ENCODE data around the gene FCAR. TPM values are rescaled to one million over a fixed set of nuclear protein-coding genes. Genes with fewer than 3 reads are reported as not detected.
"Not testable (repeated sequence)": the region's sequence is repeated elsewhere in the genome, so short reads cannot be mapped to it uniquely, and the experiment has no call there.

The FCAR gene
- total RNA-seq, 1 experiment from 2014 or later = not detected

DNA sequence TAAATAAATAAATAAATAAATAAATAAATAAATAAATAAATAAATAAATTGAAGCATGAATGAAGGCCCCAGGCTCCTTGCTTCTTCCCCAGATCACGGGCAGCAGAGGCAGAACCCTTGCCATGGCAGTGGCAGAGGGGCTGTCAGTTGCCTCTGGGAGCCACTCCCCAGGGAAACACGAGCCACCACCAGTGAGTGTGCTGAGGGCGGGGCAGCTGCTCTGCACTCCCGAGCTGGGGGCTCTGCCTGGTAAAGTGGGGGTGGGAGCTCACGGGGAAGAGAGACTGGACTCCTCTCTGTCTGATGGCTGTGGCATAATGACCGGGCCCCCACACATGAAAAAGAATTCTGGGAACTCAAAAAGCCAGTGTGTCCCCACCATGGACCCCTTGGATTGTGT, 7.8 kb downstream of the FCAR start:
- H3K79me2 ChIP-seq (ENCODE audit: low read length) = no peaks in the 10 kb centered on the region
- H3K4me2 ChIP-seq (ENCODE audit: low read depth, low read length, poor library complexity, severe bottlenecking) = no peak overlapping the region
- H4K20me1 ChIP-seq (ENCODE audit: insufficient read depth, low read depth, low read length) = no peaks in the 10 kb centered on the region

GRCh38 chr19:54882758-54883157, 8.7 kb downstream of the FCAR start:
- Histone ChIP-seq H3K9me3 (ENCODE audit: low read length) (no peaks in the 10 kb centered on the region), H3K79me2 (ENCODE audit: low read length) (no peaks in the 10 kb centered on the region), H3K4me2 (ENCODE audit: low read depth, low read length, poor library complexity, severe bottlenecking) (no peak overlapping the region), H3K4me3 (ENCODE audit: low read length) (no peak overlapping the region), H3K27ac (ENCODE audit: low read length) (no peak overlapping the region), H4K20me1 (ENCODE audit: insufficient read depth, low read depth, low read length) (no peaks in the 10 kb centered on the region), H3K9ac (ENCODE audit: low read length) (no peak overlapping the region), H3K4me1 (ENCODE audit: low read length) (no peaks in the 10 kb centered on the region), H3K27me3 (ENCODE audit: low read length) (no peaks in the 10 kb centered on the region), H3K9me2 (replicated peaks; ENCODE audit: insufficient read depth, low read length) (no peaks in the 10 kb centered on the region), H2AFZ (ENCODE audit: low read length) (no peak overlapping the region), H3K36me3 (ENCODE audit: insufficient read depth, low read length) (no peaks in the 10 kb centered on the region)
- DNase-seq = peak; percentile 50

More for the DNA sequence above, 7.8 kb downstream of the FCAR start:
- H2AFZ ChIP-seq (ENCODE audit: low read length) = no peak overlapping the region
- H3K36me3 ChIP-seq (ENCODE audit: insufficient read depth, low read length) = no peaks in the 10 kb centered on the region
- no peak for DNase-seq
- H3K4me3 ChIP-seq (ENCODE audit: low read length) = no peak overlapping the region
- H3K27ac ChIP-seq (ENCODE audit: low read length) = no peak overlapping the region
- H3K4me1 ChIP-seq (ENCODE audit: low read length) = no peaks in the 10 kb centered on the region
- no peaks in the 10 kb centered on the region for H3K27me3 ChIP-seq (ENCODE audit: low read length)
- H3K9ac ChIP-seq (ENCODE audit: low read length) = no peak overlapping the region
- no peaks in the 10 kb centered on the region for H3K9me3 ChIP-seq (ENCODE audit: low read length)
- no peaks in the 10 kb centered on the region for H3K9me2 ChIP-seq (replicated peaks; ENCODE audit: insufficient read depth, low read length)

GRCh38 chr19:54883228-54883627, 9.2 kb downstream of the FCAR start:
- Histone ChIP-seq H3K4me2 (ENCODE audit: low read depth, low read length, poor library complexity, severe bottlenecking) (no peak overlapping the region), H2AFZ (ENCODE audit: low read length) (no peak overlapping the region)

DNA sequence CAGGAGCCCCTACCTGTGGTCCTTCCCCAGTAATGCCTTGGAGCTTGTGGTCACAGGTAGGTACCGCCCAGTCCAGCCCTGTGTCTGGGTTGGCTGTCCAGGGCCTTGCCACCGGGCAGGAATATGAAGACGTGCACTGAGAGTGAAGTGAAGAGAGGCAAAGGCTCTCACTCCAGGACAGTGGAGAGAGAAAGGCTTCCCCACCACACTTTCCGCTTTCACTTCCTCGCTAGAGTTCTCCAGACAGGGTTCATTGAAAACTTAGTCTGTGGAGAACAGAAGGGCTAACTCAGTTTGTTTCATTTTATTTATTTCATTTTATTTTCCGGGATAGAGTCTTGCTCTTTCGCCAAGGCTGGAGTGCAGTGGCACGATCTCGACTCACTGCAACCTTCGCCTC, 14.2 kb downstream of the FCAR start:
- H3K9me3 ChIP-seq (ENCODE audit: low read length) = no peaks in the 10 kb centered on the region
- no peaks in the 10 kb centered on the region for H3K79me2 ChIP-seq (ENCODE audit: low read length)
- H3K9ac ChIP-seq (ENCODE audit: low read length) = no peak overlapping the region
- no peak overlapping the region for H2AFZ ChIP-seq (ENCODE audit: low read length)
- peak; percentile 40 for DNase-seq
- H3K36me3 ChIP-seq (ENCODE audit: insufficient read depth, low read length) = no peaks in the 10 kb centered on the region
- H3K9me2 ChIP-seq (replicated peaks; ENCODE audit: insufficient read depth, low read length) = no peaks in the 10 kb centered on the region
- no peaks in the 10 kb centered on the region for H3K4me1 ChIP-seq (ENCODE audit: low read length)
- H3K27me3 ChIP-seq (ENCODE audit: low read length) = no peaks in the 10 kb centered on the region
- H4K20me1 ChIP-seq (ENCODE audit: insufficient read depth, low read depth, low read length) = no peaks in the 10 kb centered on the region
- H3K27ac ChIP-seq (ENCODE audit: low read length) = no peak overlapping the region
- H3K4me2 ChIP-seq (ENCODE audit: low read depth, low read length, poor library complexity, severe bottlenecking) = no peak overlapping the region
- no peak overlapping the region for H3K4me3 ChIP-seq (ENCODE audit: low read length)

More at GRCh38 chr19:54883228-54883627, 9.2 kb downstream of the FCAR start:
- DNase-seq = peak; percentile 26
- H3K9me2 ChIP-seq (replicated peaks; ENCODE audit: insufficient read depth, low read length) = no peaks in the 10 kb centered on the region
- no peaks in the 10 kb centered on the region for H3K27me3 ChIP-seq (ENCODE audit: low read length)
- no peaks in the 10 kb centered on the region for H3K9me3 ChIP-seq (ENCODE audit: low read length)
- no peaks in the 10 kb centered on the region for H3K79me2 ChIP-seq (ENCODE audit: low read length)
- no peak overlapping the region for H3K4me3 ChIP-seq (ENCODE audit: low read length)
- no peaks in the 10 kb centered on the region for H3K4me1 ChIP-seq (ENCODE audit: low read length)
- H3K27ac ChIP-seq (ENCODE audit: low read length) = no peak overlapping the region
- no peaks in the 10 kb centered on the region for H4K20me1 ChIP-seq (ENCODE audit: insufficient read depth, low read depth, low read length)
- no peaks in the 10 kb centered on the region for H3K36me3 ChIP-seq (ENCODE audit: insufficient read depth, low read length)
- no peak overlapping the region for H3K9ac ChIP-seq (ENCODE audit: low read length)

GRCh38 chr19:54889566-54889965, 15.5 kb downstream of the FCAR start:
- H3K9me2 ChIP-seq (replicated peaks; ENCODE audit: insufficient read depth, low read length) = no peaks in the 10 kb centered on the region
- H3K27ac ChIP-seq (ENCODE audit: low read length) = no peak overlapping the region
- no peak overlapping the region for H3K4me2 ChIP-seq (ENCODE audit: low read depth, low read length, poor library complexity, severe bottlenecking)
- H3K4me3 ChIP-seq (ENCODE audit: low read length) = no peak overlapping the region
- no peaks in the 10 kb centered on the region for H3K36me3 ChIP-seq (ENCODE audit: insufficient read depth, low read length)
- H3K9me3 ChIP-seq (ENCODE audit: low read length) = no peaks in the 10 kb centered on the region
- H4K20me1 ChIP-seq (ENCODE audit: insufficient read depth, low read depth, low read length) = no peaks in the 10 kb centered on the region
- H3K27me3 ChIP-seq (ENCODE audit: low read length) = no peaks in the 10 kb centered on the region
- DNase-seq = no peak
- H3K9ac ChIP-seq (ENCODE audit: low read length) = no peak overlapping the region
- no peak overlapping the region for H2AFZ ChIP-seq (ENCODE audit: low read length)
- no peaks in the 10 kb centered on the region for H3K4me1 ChIP-seq (ENCODE audit: low read length)
- H3K79me2 ChIP-seq (ENCODE audit: low read length) = no peaks in the 10 kb centered on the region

DNA sequence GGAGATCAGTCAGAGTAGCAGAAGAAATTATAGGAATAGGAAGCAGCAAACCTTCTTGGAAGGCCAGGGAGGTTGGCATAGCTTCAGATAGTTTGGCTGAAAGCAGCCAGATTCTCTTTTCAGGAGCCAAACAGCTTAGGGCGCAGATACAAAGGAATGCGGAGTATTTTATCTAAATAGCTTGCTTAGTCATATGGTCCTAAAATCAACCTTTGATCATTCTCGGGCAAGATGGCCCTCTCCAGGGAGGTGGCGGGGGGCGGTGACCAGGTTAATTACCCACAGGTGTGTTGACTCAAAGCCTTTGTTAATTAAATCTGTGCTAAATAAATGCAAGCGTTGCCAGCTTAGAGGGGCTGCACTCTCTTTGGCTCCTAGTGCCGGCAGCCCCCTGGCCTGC, 19.4 kb downstream of the FCAR start:
- no peak overlapping the region for H3K4me3 ChIP-seq (ENCODE audit: low read length)
- no peak overlapping the region for H2AFZ ChIP-seq (ENCODE audit: low read length)
- H3K79me2 ChIP-seq (ENCODE audit: low read length) = no peaks in the 10 kb centered on the region
- no peaks in the 10 kb centered on the region for H3K4me1 ChIP-seq (ENCODE audit: low read length)
- no peak overlapping the region for H3K27ac ChIP-seq (ENCODE audit: low read length)
- no peak for DNase-seq
- no peak overlapping the region for H3K4me2 ChIP-seq (ENCODE audit: low read depth, low read length, poor library complexity, severe bottlenecking)
- no peak overlapping the region for H3K9ac ChIP-seq (ENCODE audit: low read length)
- no peaks in the 10 kb centered on the region for H3K27me3 ChIP-seq (ENCODE audit: low read length)
- H3K9me3 ChIP-seq (ENCODE audit: low read length) = no peaks in the 10 kb centered on the region
- no peaks in the 10 kb centered on the region for H3K36me3 ChIP-seq (ENCODE audit: insufficient read depth, low read length)
- H3K9me2 ChIP-seq (replicated peaks; ENCODE audit: insufficient read depth, low read length) = no peaks in the 10 kb centered on the region
- no peaks in the 10 kb centered on the region for H4K20me1 ChIP-seq (ENCODE audit: insufficient read depth, low read depth, low read length)

GRCh38 chr19:54894106-54894505, 20.1 kb downstream of the FCAR start:
- not testable (repeated sequence) for H3K4me1 ChIP-seq (ENCODE audit: low read length); DNase-seq; H3K79me2 ChIP-seq (ENCODE audit: low read length); H4K20me1 ChIP-seq (ENCODE audit: insufficient read depth, low read depth, low read length); H2AFZ ChIP-seq (ENCODE audit: low read length); H3K36me3 ChIP-seq (ENCODE audit: insufficient read depth, low read length); H3K9ac ChIP-seq (ENCODE audit: low read length); H3K4me2 ChIP-seq (ENCODE audit: low read depth, low read length, poor library complexity, severe bottlenecking); H3K4me3 ChIP-seq (ENCODE audit: low read length); H3K27me3 ChIP-seq (ENCODE audit: low read length); H3K9me3 ChIP-seq (ENCODE audit: low read length); H3K27ac ChIP-seq (ENCODE audit: low read length); H3K9me2 ChIP-seq (replicated peaks; ENCODE audit: insufficient read depth, low read length)

GRCh38 chr19:54896036-54896435, 22.0 kb downstream of the FCAR start:
- Histone ChIP-seq H2AFZ (ENCODE audit: low read length) (no peak overlapping the region), H3K27me3 (ENCODE audit: low read length) (no peaks in the 10 kb centered on the region), H3K79me2 (ENCODE audit: low read length) (no peaks in the 10 kb centered on the region), H3K4me2 (ENCODE audit: low read depth, low read length, poor library complexity, severe bottlenecking) (no peak overlapping the region), H3K4me1 (ENCODE audit: low read length) (no peaks in the 10 kb centered on the region), H3K4me3 (ENCODE audit: low read length) (no peak overlapping the region), H3K36me3 (ENCODE audit: insufficient read depth, low read length) (no peaks in the 10 kb centered on the region), H3K27ac (ENCODE audit: low read length) (no peak overlapping the region), H3K9ac (ENCODE audit: low read length) (no peak overlapping the region), H3K9me3 (ENCODE audit: low read length) (no peaks in the 10 kb centered on the region), H3K9me2 (replicated peaks; ENCODE audit: insufficient read depth, low read length) (no peaks in the 10 kb centered on the region), H4K20me1 (ENCODE audit: insufficient read depth, low read depth, low read length) (no peaks in the 10 kb centered on the region)
- no peak for DNase-seq

GRCh38 chr19:54898685-54899084, 24.6 kb downstream of the FCAR start:
- not testable (repeated sequence) for H3K9me3 ChIP-seq (ENCODE audit: low read length); H3K36me3 ChIP-seq (ENCODE audit: insufficient read depth, low read length); H3K27me3 ChIP-seq (ENCODE audit: low read length); H2AFZ ChIP-seq (ENCODE audit: low read length); H3K4me2 ChIP-seq (ENCODE audit: low read depth, low read length, poor library complexity, severe bottlenecking); H3K9me2 ChIP-seq (replicated peaks; ENCODE audit: insufficient read depth, low read length); DNase-seq; H3K27ac ChIP-seq (ENCODE audit: low read length); H3K4me3 ChIP-seq (ENCODE audit: low read length); H4K20me1 ChIP-seq (ENCODE audit: insufficient read depth, low read depth, low read length); H3K4me1 ChIP-seq (ENCODE audit: low read length); H3K9ac ChIP-seq (ENCODE audit: low read length); H3K79me2 ChIP-seq (ENCODE audit: low read length)

Data from Karpas-422 (cell line).